Measurements from ENCODE around the gene CIAO2B.

CIAO2B gene

DNA sequence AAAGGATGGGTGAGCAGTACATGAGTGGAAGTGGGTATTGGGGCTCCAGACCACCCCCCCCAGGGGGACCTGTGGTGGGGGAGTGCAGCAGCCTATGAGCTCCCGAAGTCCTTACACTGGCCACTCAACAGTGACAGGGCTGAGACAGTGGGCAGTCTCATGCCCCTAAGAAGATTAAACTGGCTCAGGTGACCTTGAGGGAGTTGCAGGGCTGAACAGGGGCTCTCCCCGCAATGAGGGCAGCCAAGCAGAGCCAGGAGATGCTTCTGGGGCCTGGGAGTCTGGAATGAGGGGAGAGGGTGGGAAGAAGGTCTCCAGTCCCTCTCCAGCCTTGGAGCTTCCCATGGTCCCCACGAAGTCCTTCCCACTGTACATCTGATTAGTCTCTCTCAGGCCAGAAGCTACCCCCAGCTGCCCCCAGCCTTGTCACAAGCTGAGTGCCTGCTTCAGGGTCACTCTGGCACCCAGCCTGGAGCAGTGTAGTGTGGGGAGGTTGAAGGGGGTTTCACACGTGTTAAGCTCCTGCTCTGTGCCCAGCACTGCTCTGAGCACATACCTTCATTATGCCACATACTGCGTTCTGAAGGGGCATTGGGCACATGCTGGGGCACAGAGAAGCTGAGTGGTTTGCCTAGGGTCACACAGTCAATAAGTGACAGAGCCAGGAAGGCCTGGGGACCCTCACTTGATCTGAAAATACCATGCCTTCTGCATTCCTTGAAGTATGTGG lies 14.5 kb downstream of the CIAO2B start:
- DNase-seq (ENCODE audit: low read depth), result no peak

DNA sequence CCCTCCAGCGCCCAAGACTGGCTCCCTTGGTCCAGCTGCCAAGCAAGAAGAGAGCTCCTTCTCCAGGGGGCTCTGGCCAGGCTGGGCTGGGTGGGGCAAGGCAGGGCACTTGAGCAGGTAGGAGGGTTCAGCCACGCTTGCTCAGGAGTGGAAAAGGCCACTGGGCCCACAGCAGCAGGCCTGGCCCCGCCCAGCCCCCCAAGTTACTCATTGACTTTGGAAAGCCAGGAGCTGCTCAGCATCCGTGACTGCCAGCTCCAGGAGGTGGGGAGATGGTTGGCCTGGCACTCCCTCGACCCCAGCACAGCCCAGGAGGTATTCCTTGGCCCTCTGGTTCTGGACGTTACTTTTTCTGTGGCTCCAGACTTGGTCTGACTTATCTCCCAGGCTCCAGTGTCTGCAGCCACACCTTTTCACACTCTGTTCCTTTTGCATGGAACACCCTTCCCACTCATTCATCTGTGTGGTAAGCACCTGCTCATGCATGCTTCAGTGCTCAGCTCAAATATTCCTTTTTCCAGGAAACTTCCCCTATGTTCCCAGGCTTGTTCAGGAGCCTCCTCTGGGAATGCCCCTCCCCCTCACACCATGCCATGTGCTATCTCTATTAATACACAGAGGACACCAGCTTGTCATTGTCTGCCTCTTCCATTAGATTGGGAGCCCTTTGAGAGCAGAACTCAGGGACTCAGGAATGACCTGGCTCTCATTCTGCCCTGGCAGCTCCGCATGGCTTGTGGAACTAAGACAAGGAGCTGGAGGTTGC lies 15.2 kb downstream of the CIAO2B start, which contains the start of gene CDH16:
Gene CDH16, minus strand, starts transcription at position 83 of the 766 bp plus-strand sequence. CDS start 820 bp downstream, outside the sequence.
- DNase-seq (ENCODE audit: low read depth), result no peak

DNA sequence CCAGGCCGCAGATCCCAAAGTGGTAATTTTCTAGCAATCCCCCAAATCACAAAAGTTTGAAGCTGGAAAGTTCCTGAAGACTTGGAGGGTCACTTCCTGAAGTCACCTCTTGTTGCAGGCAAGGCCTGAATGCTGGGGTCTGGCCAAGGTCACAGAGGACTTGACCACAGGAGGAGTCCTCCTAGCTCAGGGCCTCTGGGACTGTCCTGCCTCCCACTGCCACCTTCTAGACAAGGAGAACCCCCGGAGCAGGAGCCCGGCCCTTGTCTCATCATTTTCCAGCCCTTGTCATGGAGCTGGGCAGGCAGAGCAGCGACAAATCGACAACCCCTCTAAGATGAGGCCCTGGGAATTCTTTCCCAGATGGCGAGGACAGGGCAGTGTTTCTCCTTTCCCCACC lies 15.8 kb downstream of the CIAO2B start:
- DNase-seq (ENCODE audit: low read depth), result no peak

DNA sequence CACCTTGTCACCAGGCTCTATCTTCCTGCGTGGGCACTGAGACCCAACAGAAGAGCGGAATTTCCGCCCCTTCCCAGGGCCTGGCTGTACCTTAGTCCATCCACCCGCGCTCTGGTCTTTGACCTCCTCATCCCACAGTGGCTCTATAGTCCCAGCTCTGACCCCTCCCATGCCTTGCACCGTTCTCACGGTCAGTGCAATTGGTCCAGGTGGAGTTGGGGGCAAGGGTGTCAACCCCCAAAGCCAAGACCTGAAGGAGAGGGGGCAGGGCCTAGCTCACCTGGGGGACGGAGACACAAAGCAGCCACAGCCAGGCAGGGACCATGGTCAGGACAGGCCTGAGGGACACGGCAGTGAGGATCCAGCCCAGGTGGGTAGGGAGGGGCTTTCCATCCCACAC lies 16.5 kb downstream of the CIAO2B start:
- DNase-seq (ENCODE audit: low read depth), result no peak

DNA sequence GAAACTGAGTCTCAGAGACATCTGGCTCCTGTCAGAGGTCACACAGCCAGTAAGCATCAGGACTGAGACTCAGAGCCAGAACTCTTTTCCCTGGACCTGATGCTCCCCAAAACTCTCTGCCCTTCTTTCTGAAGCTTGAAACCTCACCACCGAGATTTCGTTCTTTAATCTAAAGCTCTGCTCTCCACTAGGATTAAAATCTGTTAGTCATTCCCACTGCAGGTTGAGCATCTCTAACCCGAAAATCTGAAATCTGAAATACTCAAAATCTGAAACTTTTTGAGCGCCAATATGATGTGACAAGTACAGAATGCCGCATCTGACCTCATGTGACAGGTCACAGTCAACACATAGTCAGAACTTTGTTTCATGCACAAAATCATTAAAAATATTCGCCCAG lies 17.7 kb downstream of the CIAO2B start:
- no peak for DNase-seq (ENCODE audit: low read depth)

DNA sequence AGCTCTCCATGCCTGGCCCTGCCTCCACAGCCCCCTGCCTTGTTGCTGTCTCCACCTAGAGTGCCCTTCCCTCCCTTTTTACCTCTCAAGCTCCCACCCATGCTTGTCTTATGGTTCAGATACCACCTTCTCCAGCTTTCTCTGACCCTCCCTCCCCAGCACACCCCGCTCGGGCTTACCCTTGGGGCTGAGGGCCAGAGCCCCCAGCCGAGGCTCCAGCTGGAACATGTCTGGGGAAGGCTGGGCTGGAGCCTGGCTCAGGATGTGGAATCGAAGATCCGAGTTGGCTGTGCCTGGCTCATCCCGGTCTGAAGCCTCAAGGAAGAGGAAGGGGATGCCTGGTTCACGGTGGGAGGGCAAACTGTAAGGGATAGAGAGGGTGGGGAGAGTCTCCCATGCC lies 19.2 kb downstream of the CIAO2B start:
- DNase-seq (ENCODE audit: low read depth), result no peak

DNA sequence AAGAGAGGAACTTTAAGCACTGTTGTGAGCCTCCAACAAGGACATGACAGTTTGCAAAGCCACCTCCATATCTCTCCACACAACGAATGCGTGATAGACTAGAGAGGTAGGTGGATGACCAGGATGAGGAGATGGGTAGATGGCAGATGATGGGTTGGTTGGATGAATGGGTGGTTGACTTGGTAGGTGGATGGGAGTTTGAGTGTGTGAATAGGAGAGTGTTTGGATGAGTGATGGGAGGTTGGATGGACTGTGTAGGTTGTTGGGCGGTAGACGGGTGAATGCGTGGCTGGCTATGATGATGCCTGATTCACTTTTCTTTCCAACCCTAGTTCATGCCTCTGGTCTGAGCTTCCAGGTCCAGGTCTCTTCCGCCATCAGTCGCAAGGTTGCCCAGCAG lies 19.7 kb downstream of the CIAO2B start:
- DNase-seq (ENCODE audit: low read depth), result no peak

DNA sequence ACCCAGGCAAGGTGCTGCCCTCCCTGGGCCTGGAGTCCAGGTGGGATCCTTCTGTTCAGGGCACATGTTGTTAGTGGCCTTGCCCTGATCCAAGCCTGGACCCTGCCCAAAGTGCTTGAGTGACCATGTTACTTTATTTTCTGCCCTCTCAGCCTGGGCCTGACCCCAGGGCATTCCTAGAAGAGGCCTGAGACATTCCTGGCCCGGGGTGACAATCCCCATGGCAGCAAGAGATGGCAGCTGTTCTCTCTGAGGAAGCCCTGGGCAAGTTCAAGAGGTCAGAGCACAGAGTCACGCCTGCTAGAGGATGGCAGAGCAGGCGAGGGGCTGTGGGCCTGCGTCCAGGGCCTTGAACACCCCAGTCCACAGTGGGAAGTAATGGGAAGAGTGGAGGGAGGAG lies 20.5 kb downstream of the CIAO2B start:
- no peak for DNase-seq (ENCODE audit: low read depth)

DNA sequence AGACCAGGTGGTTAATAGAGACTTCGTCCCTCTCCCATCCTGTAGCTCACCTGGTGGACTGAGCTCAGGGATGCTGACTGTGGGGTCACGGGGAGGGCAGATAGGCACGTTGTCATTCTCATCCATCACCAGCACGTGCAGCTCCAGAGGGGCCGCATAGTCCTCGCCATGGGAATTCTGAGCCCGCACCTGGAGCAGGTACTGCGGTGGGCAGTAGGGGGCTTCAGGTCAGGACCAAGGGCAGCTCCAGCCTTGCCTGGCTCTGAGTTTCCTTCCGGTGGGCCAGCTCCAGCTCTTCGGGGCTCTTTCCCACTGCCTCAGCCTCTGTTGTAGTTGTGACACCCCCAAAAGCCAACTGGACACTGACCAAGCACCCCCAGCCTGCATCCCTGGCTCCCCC lies 21.1 kb downstream of the CIAO2B start:
- DNase-seq (ENCODE audit: low read depth), result no peak

DNA sequence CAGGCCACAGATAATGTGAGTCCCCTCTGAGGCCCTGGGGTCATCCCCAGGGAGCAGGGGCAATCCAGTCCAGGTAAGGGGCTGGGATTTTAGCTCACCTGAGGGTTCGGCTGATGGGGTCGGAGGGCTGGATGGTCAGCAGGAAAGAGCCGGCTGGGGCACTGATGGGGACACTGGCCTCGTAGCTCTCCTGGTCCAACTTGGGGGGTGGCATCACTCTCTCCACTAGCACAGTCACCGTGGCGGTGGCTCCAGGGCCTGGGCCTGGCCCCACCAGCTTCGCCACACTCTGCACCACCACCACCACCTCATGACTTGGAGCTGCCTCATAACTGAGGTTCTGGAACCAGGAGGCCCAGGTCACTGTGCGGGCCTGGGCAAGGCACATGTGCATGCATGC lies 22.4 kb downstream of the CIAO2B start:
- DNase-seq (ENCODE audit: low read depth), result no peak

DNA sequence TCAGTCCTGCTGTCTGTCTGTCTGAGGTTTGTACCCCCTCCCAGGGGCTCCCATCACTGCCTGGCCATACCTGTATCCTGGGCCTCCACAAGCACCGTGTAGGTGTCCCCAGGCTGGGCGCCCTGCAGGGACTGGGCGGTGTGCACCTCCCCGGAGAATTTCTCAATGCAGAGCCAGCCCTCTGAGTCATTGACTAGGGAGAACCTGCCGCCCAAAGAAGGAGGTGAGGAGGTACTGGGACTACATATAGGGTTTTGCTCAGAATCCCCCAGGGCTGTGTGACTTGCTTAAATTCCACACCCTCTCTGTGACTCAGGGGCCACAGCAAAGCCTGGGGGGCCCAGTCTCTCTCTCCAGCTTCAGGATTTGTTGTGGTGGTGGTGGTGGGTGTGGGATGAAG lies 23.1 kb downstream of the CIAO2B start:
- no peak for DNase-seq (ENCODE audit: low read depth)

DNA sequence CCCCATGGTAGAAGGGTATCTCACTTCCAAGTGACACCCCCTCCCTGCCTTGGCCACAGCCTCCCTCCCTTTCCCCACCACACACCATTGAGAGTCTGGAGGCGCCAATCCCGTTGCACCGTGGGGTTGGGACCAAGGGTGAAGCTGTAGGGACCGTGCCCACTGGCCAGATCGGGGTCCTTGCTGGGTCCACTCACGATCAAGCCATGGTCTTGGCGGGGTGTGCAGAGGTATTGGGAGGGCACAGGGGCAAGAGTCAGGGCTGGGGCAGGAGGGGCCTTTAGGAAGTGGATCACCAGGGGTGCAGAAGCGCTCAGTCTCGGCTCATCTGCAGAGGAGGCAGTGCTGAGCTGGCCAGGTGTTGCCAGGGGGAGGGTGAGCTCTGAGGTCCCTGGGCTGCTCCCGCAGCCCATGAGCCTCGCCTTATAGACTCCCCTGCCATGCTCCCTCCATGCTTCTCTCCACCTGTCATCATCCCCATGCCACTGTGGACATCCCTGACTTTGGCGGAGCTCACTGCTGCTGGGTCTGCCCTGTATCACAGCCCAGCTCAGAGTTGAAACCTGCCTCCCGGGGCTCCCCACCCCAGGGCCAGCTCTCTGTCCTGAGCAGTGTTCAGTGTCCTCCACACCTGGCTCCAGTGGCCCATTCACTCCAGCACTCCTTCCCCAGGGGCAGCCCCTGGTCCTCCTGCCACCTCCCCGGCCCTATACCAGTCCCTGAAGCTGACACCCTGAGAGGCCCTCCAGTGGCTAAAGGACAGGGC lies 23.8 kb downstream of the CIAO2B start:
- DNase-seq (ENCODE audit: low read depth), result no peak

DNA sequence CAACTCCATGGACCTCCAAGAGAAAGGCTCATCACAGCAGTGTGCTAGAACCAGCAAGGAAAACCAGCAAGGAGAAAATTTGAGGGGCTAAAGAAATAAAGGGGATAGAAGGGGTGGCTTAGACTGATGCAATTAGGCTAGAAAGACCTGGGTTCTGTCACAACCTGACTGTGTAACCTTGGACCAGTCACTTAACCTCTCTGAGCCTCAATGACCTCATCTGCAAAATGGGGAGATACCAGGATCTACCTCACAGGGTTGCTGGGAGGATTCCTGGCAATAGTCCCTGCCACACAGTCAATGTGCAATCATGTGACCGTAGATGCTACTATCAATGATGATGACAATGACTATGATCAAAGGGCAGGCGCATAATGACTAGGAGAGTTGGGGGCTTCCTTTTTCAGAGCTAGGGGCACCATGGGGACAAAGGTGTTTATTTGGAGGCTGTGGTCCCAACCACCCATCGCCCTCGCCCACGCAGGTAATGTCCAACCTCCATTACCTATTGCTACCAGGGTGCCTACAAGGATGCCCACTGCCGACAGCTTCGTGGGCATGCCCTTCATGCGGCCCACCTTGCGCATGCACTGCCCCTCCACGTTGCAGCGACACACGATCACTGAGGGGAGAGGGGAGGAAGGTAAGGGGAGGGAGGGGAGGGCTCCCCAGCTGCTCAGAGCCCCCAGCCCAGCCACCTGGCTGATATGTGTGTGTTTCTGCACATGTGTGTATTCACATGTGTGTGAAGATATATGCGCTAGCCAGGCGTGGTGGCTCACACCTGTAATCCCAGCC lies 25.2 kb downstream of the CIAO2B start:
- DNase-seq (ENCODE audit: low read depth), result no peak

DNA sequence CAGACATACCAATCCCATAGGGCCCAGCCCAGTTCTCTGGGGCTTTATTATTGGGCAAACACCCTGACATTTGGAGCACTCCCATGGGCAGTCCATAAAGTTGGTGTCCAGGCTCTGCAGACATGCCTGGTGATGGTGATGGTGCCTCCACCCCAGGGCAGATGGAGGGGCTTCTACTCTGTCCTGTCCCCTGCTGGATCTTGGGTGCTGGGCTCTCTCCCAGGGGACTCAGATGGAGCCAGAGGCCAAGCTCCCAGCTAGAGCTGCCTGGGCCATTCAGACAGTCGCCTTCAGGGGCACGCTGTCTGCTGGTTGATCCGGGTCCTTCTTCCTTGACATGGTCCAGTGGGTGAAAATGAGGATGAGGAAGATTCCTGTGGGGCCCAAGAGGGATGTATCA lies 26.1 kb downstream of the CIAO2B start:
- DNase-seq (ENCODE audit: low read depth), result no peak

DNA sequence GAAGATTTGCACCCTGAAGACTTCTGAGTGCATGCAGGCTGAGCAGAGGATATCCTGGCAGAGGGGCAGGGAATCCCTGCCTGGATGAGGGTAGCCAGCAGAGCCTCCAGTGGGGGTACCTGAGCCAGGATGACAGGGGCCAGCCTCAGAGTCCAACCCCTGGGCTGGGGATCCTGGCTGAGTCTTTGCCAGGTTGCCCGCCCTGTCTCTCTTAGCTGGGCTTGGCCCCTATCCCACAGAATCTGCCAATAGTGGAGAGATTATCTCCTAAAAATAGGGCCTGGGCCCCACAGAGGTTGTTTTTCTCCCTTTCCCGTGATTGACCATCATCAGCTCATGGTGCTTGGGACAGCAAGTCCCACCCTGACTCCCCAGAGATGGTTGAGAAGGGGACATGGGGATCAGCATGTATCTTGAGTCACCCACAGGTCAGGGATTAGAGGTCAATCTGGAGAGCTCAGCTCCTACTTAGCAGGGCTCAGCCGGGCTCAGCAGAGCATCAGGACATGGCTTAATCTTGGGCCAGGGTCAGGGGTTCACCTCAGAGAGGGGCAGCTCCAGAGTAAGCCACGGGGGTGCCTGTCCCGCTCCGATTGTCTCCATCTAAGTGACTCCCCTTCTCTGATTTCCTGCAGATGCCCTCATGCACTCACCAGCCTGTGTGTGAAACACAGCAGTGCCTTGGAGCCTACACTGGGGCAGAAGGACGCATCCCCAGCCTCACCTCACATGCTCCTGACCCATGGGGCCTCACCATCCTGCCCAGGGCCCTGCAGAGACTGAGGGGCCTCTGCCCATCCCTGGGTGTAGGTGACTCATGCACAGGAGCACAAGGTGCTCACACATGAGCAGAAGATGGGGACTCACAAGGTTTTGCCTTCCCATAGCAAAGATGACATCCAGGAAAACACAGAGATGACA lies 27.0 kb downstream of the CIAO2B start:
- no peak for DNase-seq (ENCODE audit: low read depth)

DNA sequence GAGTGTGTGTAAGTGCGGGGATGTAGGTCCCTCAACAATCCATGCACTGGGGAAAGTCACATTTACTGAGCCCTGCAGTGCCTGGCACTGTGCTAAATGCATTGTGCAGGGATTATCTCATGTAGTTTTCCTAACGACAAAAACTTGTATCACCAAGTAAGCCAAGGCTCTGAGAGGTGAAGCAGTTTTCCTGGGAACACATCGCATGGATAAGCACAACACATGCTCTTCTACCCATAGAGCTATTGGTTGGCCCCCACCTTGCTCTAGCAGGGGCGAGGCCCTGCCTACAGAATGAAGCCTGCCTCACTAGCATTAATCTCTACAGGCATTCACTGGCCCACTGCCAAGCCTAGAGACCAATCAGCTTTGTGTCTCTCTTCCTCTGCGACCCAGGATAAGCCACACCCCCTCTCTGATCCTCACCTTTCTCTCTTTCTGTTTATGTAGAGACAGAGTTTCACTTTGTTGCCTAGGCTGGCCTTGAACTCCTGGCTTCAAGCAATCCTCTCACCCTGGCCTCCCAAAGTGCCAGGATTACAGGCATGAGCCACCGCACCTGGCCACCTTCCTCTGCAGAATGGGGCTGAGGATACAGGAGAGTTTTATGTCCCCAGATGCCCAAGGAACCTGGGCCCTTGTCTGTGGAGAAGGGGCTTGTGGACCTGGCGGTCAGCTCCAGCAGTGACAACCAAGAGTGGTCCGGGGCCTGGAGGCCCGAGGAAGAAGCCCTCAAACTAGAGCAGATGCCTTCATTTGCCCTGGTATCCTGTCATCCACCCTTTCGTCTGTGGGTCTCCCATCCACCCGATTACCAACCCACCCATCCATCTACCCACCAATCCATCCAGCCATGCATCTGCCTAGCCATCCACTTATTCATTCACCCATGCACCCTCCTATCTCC lies 28.3 kb downstream of the CIAO2B start:
- DNase-seq (ENCODE audit: low read depth), result no peak

DNA sequence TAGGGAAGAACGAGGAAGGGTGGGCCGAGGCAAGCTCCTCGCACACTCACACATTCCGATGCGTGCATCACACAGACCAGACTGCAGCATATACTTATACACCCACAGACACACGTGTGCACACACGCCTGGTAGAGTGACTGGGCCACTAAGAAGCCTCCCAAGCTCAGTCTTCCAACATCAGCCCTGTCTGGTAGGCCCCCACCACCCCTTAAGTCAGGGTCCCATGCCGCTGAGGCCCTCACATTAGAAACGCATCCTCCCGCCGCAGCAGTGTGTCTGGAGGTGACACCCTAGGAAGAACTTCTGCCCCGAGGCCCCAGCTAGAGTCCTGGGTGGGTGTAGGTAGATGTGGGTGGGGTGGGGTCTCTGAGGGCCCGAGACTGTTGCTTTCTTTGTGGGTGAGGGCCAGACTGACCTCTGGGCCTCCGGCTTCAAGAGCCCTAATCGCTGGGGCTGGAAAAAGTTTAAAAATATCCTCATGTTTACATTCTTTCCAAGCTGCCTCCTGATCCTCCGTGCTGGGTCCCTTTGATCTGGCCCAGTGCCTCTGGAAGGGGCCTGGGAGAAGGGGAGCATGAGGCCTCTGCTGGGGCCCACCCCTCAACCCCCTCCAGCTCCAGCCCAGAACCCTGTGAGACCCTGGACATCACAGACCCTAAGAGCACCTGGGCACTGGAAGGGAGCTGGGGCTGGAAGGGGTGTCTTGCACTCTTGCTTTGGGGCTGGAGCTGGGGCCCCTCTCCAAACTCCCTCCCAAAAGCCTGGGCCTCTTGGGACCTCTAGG lies 29.2 kb downstream of the CIAO2B start:
- no peak for DNase-seq (ENCODE audit: low read depth)

DNA sequence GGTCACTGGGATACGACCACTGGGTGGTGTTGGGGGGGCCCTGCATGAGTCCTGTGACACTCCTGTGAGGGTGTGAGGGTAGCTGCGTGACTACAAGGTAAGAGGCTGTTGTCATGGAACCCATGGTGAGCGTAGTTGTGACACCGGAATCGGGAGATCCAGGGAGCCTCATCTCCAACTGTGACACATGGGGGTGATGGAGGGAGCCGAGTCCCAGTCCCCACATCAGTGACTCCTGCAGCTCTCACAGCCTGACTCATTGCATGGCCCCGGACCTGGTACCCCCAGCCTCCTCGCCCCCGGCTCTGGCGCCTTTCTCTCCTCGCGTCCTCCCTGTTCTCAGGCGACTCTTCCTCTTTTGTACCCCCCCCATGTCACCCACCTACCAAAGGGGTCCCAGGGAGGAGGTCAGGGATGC lies 29.8 kb downstream of the CIAO2B start:
- no peak for DNase-seq (ENCODE audit: low read depth)
